Gastroesophageal sphincter (tissue), 3 donors: ENCODE results near the gene NFE2.

Experiments
- EP300 ChIP-seq: sonication (generic); formaldehyde crosslinking; IDR thresholded peaks from one replicate; pipeline ENCODE4 v1.6.1; 2017; ENCODE audit warnings: antibody characterized with exemption, mild to moderate bottlenecking
- POLR2A ChIP-seq, 2 donors: fragments of 450-650 bp; IDR thresholded peaks; one replicate each; pipeline ENCODE4 v1.6.1; 2017; ENCODE audit warnings: antibody characterized with exemption in 2 of 2, mild to moderate bottlenecking in 2 of 2, moderate library complexity in 1 of 2
- TF ChIP-seq, protein P1 (sequence below), 4 experiments: fragments of 200-600 bp in 2 of 4; fragments of 450-650 bp in 2 of 4; sonication (generic) in 1 of 4; IDR thresholded peaks; one replicate each; pipeline ENCODE4 v1.5.1; 2017 to 2019; ENCODE audit warnings: antibody characterized with exemption in 4 of 4, mild to moderate bottlenecking in 2 of 4, moderate library complexity in 2 of 4

DNA sequence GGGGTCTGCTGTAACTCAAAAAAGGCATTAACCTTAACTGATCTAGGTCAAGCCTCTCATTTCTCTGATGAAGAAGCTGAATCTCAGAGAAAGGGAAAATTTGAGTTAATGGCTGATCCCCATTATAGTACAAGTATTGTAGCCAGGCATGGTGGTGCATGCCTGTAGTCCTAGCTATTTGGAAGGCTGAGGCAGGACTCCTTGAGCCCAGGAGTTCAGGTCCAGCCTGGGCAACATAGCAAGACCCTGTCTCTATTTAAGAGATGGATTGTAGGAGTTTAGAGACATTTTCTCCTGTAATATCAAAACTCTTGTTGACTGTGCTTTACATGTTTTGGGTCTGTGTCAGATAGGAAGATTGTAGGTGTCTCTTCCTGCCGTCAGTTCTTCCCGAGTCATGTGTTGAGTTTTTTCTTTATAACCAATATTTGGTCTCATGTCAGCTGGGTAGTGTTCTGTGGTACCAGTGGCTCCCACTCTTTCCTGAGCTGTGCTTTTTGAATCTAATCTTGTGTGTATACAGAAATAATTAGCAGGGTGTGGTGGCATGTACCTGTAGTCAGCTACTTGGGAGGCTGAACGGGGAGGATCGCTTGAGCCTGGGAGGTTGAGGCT lies 32.7 kb upstream of the NFE2 start:
- TF ChIP-seq EP300 (no peak), POLR2A (IDR thresholded peaks at IDR 0.05) (no peak)
- TF ChIP-seq, protein P1, sequence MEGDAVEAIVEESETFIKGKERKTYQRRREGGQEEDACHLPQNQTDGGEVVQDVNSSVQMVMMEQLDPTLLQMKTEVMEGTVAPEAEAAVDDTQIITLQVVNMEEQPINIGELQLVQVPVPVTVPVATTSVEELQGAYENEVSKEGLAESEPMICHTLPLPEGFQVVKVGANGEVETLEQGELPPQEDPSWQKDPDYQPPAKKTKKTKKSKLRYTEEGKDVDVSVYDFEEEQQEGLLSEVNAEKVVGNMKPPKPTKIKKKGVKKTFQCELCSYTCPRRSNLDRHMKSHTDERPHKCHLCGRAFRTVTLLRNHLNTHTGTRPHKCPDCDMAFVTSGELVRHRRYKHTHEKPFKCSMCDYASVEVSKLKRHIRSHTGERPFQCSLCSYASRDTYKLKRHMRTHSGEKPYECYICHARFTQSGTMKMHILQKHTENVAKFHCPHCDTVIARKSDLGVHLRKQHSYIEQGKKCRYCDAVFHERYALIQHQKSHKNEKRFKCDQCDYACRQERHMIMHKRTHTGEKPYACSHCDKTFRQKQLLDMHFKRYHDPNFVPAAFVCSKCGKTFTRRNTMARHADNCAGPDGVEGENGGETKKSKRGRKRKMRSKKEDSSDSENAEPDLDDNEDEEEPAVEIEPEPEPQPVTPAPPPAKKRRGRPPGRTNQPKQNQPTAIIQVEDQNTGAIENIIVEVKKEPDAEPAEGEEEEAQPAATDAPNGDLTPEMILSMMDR (IDR thresholded peaks at IDR 0.05), result no peak
